GM12872 (cell line): ENCODE measurements around the gene PIK3IP1.

Experiments used
- TF ChIP-seq, protein P1 (sequence below): IDR thresholded peaks from 3 replicates; pipeline ENCODE4 v1.5.1; 2011; ENCODE audit warnings: low read depth, mild to moderate bottlenecking, low read length, moderate library complexity; ENCODE audit not compliant: insufficient read depth

PIK3IP1 gene

DNA sequence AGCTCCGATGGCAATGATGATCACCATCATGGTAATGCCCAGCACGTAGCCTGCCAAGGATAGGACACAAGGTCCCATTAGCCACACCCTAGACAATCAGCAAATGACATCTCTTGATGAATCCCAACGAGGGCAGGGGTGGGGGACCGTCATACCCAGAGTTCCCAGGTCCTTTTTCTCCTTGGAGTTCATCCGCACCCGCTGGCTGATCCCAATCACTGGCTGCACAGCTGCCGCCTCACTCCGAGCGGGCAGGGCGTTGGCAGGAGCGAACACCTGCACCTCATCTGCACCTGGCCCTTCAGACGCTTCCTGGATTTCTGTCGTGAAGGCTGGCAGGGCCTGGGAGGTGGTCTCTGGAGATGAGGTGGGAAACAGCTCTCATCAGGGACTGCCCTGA is 2.9 kb downstream of the PIK3IP1 start:
- TF ChIP-seq, protein P1, sequence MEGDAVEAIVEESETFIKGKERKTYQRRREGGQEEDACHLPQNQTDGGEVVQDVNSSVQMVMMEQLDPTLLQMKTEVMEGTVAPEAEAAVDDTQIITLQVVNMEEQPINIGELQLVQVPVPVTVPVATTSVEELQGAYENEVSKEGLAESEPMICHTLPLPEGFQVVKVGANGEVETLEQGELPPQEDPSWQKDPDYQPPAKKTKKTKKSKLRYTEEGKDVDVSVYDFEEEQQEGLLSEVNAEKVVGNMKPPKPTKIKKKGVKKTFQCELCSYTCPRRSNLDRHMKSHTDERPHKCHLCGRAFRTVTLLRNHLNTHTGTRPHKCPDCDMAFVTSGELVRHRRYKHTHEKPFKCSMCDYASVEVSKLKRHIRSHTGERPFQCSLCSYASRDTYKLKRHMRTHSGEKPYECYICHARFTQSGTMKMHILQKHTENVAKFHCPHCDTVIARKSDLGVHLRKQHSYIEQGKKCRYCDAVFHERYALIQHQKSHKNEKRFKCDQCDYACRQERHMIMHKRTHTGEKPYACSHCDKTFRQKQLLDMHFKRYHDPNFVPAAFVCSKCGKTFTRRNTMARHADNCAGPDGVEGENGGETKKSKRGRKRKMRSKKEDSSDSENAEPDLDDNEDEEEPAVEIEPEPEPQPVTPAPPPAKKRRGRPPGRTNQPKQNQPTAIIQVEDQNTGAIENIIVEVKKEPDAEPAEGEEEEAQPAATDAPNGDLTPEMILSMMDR, result no peak

DNA sequence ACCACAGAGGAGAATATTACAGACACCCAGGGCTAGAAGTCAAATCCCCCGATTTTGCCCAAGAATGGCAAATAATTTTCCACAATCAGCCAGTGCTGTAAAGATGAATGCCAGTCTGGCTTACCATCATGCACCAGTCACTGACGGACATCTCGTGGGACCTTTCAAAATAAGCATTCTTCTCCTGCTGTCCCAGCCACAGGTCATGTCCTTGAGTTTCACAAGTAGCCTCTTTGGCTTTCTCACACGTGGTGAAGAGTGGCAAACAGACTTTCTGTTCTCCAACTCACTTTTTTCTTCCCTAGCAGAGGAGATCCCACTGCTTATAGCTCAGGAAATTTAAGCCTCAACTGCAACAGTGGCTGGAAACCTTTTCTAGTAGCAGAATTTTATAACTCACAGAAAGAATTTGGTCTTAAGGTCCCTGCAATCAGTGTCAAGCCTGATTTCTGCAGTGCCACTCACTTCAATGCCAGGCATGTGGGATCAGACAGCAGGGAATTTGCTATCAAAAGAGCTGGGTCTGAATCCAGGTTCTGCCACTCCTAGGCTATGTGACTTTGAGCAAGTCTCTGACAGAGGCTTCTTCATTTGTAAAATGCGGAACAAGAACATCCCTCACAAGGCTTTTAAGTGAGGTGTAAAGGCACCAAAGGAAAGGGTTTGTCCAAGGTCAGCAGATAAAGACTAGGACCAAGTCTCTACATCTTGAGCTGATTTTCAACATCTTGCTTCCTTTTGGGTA is 3.6 kb downstream of the PIK3IP1 start:
- TF ChIP-seq, protein P1, result no peak

DNA sequence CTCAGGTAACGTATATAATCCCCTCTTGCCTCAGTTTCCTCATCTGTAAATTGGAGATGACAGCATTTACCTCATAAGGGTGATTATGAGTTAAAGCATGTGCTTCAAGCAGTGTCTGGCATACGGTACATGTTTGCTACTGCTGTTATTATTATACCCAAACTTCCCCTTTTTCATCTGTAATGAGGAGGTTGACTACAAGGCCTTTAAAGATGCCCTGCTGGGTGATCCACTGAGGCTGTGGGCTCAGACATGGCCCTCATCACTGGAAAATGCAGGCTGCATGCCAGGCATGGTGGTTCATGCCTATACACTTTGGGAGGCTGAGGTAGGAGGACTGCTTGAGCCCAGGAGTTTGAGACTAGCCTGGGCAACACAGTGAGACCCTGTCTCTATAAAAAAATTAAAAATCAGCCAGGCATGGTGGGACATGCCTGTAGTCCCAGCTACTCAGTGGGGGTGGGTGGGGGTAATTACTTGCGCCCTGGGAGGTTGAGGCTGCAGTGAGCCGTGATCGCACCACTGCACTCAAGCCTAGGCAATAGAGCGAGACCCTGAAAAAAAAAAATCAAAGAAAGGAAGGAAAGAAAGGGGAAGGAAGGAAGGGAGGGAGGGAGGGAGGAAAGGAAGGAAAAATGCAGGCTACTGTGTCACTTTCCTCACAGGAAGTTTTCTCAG is 4.3 kb downstream of the PIK3IP1 start:
- TF ChIP-seq, protein P1, result no peak

DNA sequence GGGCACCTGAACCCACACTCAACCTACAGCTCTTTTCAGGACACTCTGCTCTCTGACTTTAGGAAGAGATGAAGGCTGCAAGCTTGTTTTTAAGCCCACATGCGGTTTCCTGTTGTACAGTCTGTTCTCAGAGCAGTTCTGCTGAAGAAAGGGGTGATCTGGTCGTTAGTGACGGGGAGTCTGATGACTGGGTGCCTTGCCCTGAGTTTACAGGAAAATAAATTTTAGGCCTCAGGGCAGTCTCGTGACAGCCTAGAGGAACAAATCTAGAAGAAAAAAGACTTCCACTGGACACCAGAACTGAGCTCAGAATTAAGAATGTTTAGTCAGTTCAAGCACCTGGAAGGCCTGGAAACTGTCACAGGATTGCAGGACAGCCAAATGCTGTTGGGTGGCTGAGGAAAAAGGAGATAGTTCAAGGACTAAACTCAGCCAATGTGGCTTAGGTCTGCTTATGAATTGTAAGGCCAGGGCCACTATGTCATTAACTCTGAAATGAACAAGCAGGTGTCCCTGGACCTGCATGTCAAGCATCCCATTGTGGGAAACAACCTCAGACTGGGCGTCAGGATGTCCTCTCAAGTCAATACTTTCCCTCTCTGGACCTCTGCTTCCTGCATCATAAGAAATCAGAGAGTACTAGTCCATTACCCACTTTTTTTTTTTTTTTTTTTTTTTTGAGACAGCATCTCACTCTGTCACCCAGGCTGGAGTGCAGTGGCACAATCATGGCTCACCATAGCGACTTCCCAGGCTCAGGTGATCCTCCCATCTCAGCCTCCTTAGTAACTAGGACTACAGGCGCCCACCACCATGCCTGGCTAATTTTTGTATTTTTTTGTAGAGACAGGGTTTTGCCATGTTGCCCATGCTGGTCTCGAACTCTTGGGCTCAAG is 5.7 kb downstream of the PIK3IP1 start:
- TF ChIP-seq, protein P1, result no peak

DNA sequence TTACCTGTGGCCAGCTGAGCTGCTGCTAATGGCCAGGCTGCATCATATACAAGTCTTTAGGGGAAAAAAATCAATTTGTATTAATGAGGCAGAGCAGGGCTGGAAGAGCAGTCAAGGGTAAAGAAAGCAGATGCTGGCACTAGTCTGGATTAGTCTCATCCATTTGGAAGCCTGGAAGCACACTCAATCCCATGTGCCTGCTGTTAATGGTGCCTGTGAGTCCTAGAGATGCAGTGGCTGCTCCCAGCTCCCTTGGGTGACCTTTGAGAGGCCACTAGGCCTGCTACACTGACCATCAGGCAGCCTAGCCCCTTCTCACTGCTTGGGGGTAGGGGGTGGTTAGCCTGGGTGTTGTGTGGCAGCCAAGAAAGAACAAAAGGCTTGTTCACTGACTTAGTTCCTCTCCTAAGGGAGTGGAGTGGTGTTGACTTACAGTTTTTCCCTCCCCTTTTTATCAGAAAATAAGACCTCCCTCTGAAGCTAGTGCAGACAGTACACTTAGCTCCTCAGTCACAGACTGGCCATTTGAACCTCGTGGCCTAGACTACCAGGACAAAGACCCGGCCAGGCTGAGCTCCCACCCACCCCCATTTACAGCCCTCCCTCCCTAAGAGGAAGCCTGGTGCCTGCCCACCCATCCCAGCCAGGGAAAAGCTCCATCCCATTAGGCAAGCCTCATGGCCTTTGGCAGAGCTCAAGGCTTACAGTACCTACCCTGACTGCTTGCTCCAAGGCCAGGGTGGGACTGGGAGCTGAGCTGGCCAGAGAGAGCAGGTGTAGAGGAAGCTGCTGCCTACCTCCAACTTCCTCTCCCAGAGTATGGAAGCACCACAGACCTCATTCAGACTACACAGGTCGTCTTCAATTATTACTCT is 7.8 kb downstream of the PIK3IP1 start:
- TF ChIP-seq, protein P1, result no peak

DNA sequence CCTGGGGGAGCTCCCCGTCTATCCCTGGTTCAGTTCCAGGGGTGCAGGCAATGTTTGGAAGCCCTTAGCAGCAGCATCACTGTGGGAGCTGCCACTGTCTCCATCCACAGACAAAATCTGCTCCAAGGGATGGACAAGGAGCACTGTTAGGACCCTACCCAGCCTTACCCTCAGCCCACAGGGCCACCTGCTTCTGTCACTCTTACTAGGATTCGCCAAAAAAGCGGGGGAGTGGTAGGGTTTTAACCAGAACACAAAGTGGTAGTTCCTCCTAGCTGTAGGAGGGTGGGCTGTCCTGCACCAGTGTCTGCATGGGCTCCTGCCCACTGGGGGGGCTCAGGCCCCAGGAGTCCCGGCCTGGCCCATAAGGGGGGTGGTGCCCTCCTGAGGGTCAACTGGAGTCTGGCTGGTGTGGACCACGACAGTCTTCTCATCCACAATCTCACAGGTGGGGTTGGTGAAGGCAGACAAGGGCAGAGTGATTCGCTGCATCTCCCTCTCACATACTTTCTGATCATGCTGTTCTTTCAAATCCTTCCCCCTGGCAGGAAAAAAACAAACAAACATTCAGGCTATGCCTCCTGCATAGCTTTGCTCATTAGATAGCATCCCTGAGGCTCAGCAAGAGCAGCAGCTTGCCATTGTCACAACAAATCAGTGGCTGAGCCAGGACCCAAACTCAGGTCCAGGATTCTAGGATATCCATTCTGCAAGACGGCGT is 9.4 kb downstream of the PIK3IP1 start:
- TF ChIP-seq, protein P1, result no peak
